HEK293 (cell line): ENCODE data around the gene RANGRF.

ENCODE experiments used
- BCL11A ChIP-seq: fragments of 450-650 bp; formaldehyde crosslinking; IDR thresholded peaks from 2 replicates; pipeline ENCODE4 v1.5.1; 2016; ENCODE audit warnings: low read depth, missing biosample characterization, missing genetic modification characterization
- HIC1 ChIP-seq: fragments of 450-650 bp; formaldehyde crosslinking; IDR thresholded peaks from 2 replicates; pipeline ENCODE4 v1.5.1; 2016; ENCODE audit warnings: missing biosample characterization, missing genetic modification characterization
- HOXD13 ChIP-seq: sonication (generic); formaldehyde crosslinking; IDR thresholded peaks from 2 replicates; pipeline ENCODE4 v1.8.0; 2022; ENCODE audit warnings: missing genetic modification reagents, borderline replicate concordance
- SP2 ChIP-seq: fragments of 450-650 bp; formaldehyde crosslinking; IDR thresholded peaks from 2 replicates; pipeline ENCODE4 v1.5.1; 2016; ENCODE audit warnings: missing biosample characterization, missing genetic modification characterization
- ZBTB17 ChIP-seq: fragments of 450-650 bp; formaldehyde crosslinking; IDR thresholded peaks from 2 replicates; pipeline ENCODE4 v1.5.1; 2016; ENCODE audit warnings: missing biosample characterization, missing genetic modification characterization
- ZBTB21 ChIP-seq: fragments of 450-650 bp; formaldehyde crosslinking; IDR thresholded peaks from 2 replicates; pipeline ENCODE4 v1.5.1; 2017; ENCODE audit warnings: missing biosample characterization, missing genetic modification characterization
- ZBTB48 ChIP-seq: fragments of 450-650 bp; formaldehyde crosslinking; IDR thresholded peaks from 2 replicates; pipeline ENCODE4 v1.5.1; 2016; ENCODE audit warnings: missing biosample characterization, missing genetic modification characterization
- ZNF10 ChIP-seq: fragments of 450-650 bp; formaldehyde crosslinking; IDR thresholded peaks from 2 replicates; pipeline ENCODE4 v1.5.1; 2017; ENCODE audit warnings: missing biosample characterization, missing genetic modification characterization
- ZNF121 ChIP-seq: fragments of 450-650 bp; formaldehyde crosslinking; IDR thresholded peaks from 2 replicates; pipeline ENCODE4 v1.5.1; 2016; ENCODE audit warnings: missing biosample characterization, missing genetic modification characterization
- ZNF148 ChIP-seq: fragments of 450-650 bp; formaldehyde crosslinking; IDR thresholded peaks from 2 replicates; pipeline ENCODE4 v1.5.0; 2017; ENCODE audit warnings: missing biosample characterization, missing genetic modification characterization, borderline replicate concordance
- ZNF2 ChIP-seq: fragments of 450-650 bp; formaldehyde crosslinking; IDR thresholded peaks from 2 replicates; pipeline ENCODE4 v1.5.1; 2016; ENCODE audit warnings: missing biosample characterization, missing genetic modification characterization
- ZNF239 ChIP-seq: fragments of 450-650 bp; formaldehyde crosslinking; IDR thresholded peaks from 2 replicates; pipeline ENCODE4 v1.5.1; 2016; ENCODE audit warnings: missing biosample characterization, missing genetic modification characterization
- ZNF292 ChIP-seq: fragments of 450-650 bp; formaldehyde crosslinking; IDR thresholded peaks from 2 replicates; pipeline ENCODE4 v1.5.1; 2016; ENCODE audit warnings: low read depth, missing biosample characterization, missing genetic modification characterization, borderline replicate concordance
- ZNF362 ChIP-seq: fragments of 450-650 bp; formaldehyde crosslinking; IDR thresholded peaks from 2 replicates; pipeline ENCODE4 v1.5.1; 2016; ENCODE audit warnings: missing biosample characterization, missing genetic modification characterization
- ZNF423 ChIP-seq: fragments of 450-650 bp; formaldehyde crosslinking; IDR thresholded peaks from 2 replicates; pipeline ENCODE4 v1.5.1; 2016; ENCODE audit warnings: missing biosample characterization, missing genetic modification characterization
- ZNF561 ChIP-seq: fragments of 450-650 bp; IDR thresholded peaks from 2 replicates; pipeline ENCODE4 v1.5.1; 2018; ENCODE audit warnings: missing biosample characterization, missing genetic modification characterization, borderline replicate concordance
- ZNF571 ChIP-seq: fragments of 450-650 bp; formaldehyde crosslinking; IDR thresholded peaks from 2 replicates; pipeline ENCODE4 v1.5.0; 2017; ENCODE audit warnings: missing biosample characterization, missing genetic modification characterization
- ZNF664 ChIP-seq: fragments of 450-650 bp; formaldehyde crosslinking; IDR thresholded peaks from 2 replicates; pipeline ENCODE4 v1.5.1; 2016; ENCODE audit warnings: missing biosample characterization, missing genetic modification characterization
- ZNF704 ChIP-seq: fragments of 450-650 bp; formaldehyde crosslinking; IDR thresholded peaks from 2 replicates; pipeline ENCODE4 v1.5.1; 2016; ENCODE audit warnings: missing biosample characterization, missing genetic modification characterization
- TF ChIP-seq, protein P1 (sequence below): fragments of 450-650 bp; formaldehyde crosslinking; IDR thresholded peaks from 2 replicates; pipeline ENCODE4 v1.5.1; 2016; ENCODE audit warnings: missing biosample characterization, missing genetic modification characterization

RANGRF gene

DNA sequence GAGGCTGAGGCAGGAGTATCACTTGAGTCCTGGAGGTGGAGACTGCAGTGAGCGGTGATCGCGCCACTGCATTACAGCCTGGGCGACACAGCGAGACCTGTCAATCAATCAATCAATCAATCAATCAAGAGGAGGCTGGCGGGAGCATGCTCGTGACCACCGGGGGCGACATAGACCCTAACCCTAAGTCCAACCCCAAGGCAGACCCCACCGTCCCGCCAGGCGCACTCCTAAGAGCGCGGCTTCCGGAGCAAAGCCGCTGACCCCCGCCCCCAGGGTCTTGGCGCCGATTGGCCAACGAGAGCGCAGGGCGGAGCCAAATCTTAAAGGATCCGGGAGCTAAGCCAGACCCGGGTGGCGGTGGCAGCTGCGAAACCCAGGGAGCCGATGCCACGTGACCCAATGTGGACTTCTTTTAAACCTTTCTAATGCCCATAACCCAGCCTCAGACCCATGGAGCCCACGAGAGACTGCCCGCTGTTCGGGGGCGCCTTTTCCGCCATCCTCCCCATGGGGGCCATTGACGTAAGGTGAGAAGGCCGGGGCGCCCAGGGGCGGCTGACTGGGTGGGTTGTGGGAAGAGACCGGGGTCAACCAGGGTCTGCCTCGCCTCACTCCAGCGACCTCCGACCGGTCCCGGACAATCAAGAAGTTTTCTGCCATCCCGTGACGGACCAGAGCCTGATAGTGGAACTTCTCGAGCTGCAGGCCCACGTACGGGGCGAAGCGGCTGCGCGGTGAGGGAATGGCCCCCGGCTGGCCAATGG is at the start of gene RANGRF (continued):
- TF ChIP-seq BCL11A (tag by site-specific recombination): 0 out of 2 replicates have a peak, but pooled peaks have one; percentile 22
- TF ChIP-seq SP2 (tag by site-specific recombination): peak; percentile 92
- TF ChIP-seq ZNF571: no peak
- no peak for TF ChIP-seq ZNF664 (tag by site-specific recombination)
- TF ChIP-seq ZBTB17 (tag by site-specific recombination): peak; percentile 91
- peak; percentile 26; the same call in 1 of the 2 replicates for TF ChIP-seq ZBTB21
- peak; percentile 70; the same call in 1 of the 2 replicates for TF ChIP-seq ZBTB48 (tag by site-specific recombination)
- no peak for TF ChIP-seq ZNF362 (tag by site-specific recombination)
- TF ChIP-seq ZNF292 (tag by site-specific recombination): no peak
- TF ChIP-seq ZNF704 (tag by site-specific recombination): no peak
- TF ChIP-seq ZNF2 (tag by site-specific recombination): peak; percentile 37; the same call in 1 of the 2 replicates
- no peak for TF ChIP-seq ZNF10
- no peak for TF ChIP-seq ZNF239 (tag by site-specific recombination)
- peak; percentile 55 for TF ChIP-seq ZNF561
- TF ChIP-seq, protein P1, sequence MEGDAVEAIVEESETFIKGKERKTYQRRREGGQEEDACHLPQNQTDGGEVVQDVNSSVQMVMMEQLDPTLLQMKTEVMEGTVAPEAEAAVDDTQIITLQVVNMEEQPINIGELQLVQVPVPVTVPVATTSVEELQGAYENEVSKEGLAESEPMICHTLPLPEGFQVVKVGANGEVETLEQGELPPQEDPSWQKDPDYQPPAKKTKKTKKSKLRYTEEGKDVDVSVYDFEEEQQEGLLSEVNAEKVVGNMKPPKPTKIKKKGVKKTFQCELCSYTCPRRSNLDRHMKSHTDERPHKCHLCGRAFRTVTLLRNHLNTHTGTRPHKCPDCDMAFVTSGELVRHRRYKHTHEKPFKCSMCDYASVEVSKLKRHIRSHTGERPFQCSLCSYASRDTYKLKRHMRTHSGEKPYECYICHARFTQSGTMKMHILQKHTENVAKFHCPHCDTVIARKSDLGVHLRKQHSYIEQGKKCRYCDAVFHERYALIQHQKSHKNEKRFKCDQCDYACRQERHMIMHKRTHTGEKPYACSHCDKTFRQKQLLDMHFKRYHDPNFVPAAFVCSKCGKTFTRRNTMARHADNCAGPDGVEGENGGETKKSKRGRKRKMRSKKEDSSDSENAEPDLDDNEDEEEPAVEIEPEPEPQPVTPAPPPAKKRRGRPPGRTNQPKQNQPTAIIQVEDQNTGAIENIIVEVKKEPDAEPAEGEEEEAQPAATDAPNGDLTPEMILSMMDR (tag by site-specific recombination): peak; percentile 51; the same call in 1 of the 2 replicates
- no peak for TF ChIP-seq ZNF121 (tag by site-specific recombination)
- TF ChIP-seq HIC1: peak; percentile 76
- TF ChIP-seq ZNF148 (tag by site-specific recombination): no peak
- TF ChIP-seq HOXD13 (CRISPR knock-in tag): no peak
- peak; percentile 87 for TF ChIP-seq ZNF423
